ENCODE measurements around the gene NBPF1. TPM values are rescaled to one million over a fixed set of nuclear protein-coding genes. Genes with fewer than 3 reads are reported as not detected.
A peak's percentile ranks its signal among the peaks of the same experiment; 100 is the strongest.
"Not testable (repeated sequence)": the region's sequence is repeated elsewhere in the genome, so short reads cannot be mapped to it uniquely, and the experiment has no call there.

The NBPF1 gene
- total and polyA plus RNA-seq, 4 donors: 4.3 to 83.8 (median 29.9) TPM

- not testable (repeated sequence) for H3K9me3 ChIP-seq (ENCODE audit: control insufficient read depth in 4 of 4, insufficient read depth in 3 of 4, low read length in 3 of 4); H3K4me1 ChIP-seq (ENCODE audit: control insufficient read depth in 5 of 5, insufficient read depth in 5 of 5, low read length in 5 of 5); H3K9ac ChIP-seq (ENCODE audit: insufficient read depth in 1 of 2, low read length in 2 of 2); H3K27me3 ChIP-seq (ENCODE audit: control insufficient read depth in 3 of 3, insufficient read depth in 3 of 3, low read length in 2 of 3); DNase-seq; H3K36me3 ChIP-seq (ENCODE audit: control insufficient read depth in 4 of 4, insufficient read depth in 4 of 4, low read length in 4 of 4); ATAC-seq (ENCODE audit: insufficient read depth, low FRiP score); H3K4me3 ChIP-seq; H3K27ac ChIP-seq (ENCODE audit: low read depth in 1 of 2, low read length in 1 of 2)
- WGBS, 2 donors: 86 to 93% methylated on average over 3 to 4 of the region's 6 CpGs
These were observed 52.9 kb downstream of the NBPF1 start for GRCh38 chr1:16560498-16560897.

- H3K36me3 ChIP-seq (ENCODE audit: control insufficient read depth in 4 of 4, insufficient read depth in 4 of 4, low read length in 4 of 4); H3K9ac ChIP-seq (ENCODE audit: insufficient read depth in 1 of 2, low read length in 2 of 2); H3K4me1 ChIP-seq (ENCODE audit: control insufficient read depth in 5 of 5, insufficient read depth in 5 of 5, low read length in 5 of 5); H3K27ac ChIP-seq (ENCODE audit: low read depth in 1 of 2, low read length in 1 of 2); DNase-seq; H3K4me3 ChIP-seq; H3K9me3 ChIP-seq (ENCODE audit: control insufficient read depth in 4 of 4, insufficient read depth in 3 of 4, low read length in 3 of 4); ATAC-seq (ENCODE audit: insufficient read depth, low FRiP score); H3K27me3 ChIP-seq (ENCODE audit: control insufficient read depth in 3 of 3, insufficient read depth in 3 of 3, low read length in 2 of 3): not testable (repeated sequence)
- WGBS, 2 donors: no CpG with 5 or more reads among the region's 5 CpGs
These were observed 53.7 kb downstream of the NBPF1 start for GRCh38 chr1:16559688-16560087.

- not testable (repeated sequence) for H3K27me3 ChIP-seq (ENCODE audit: control insufficient read depth in 3 of 3, insufficient read depth in 3 of 3, low read length in 2 of 3); H3K27ac ChIP-seq (ENCODE audit: low read depth in 1 of 2, low read length in 1 of 2); H3K9me3 ChIP-seq (ENCODE audit: control insufficient read depth in 4 of 4, insufficient read depth in 3 of 4, low read length in 3 of 4); H3K9ac ChIP-seq (ENCODE audit: insufficient read depth in 1 of 2, low read length in 2 of 2); DNase-seq; H3K36me3 ChIP-seq (ENCODE audit: control insufficient read depth in 4 of 4, insufficient read depth in 4 of 4, low read length in 4 of 4); H3K4me1 ChIP-seq (ENCODE audit: control insufficient read depth in 5 of 5, insufficient read depth in 5 of 5, low read length in 5 of 5); H3K4me3 ChIP-seq; ATAC-seq (ENCODE audit: insufficient read depth, low FRiP score)
- 87 to 95% methylated on average over 3 of the region's 3 CpGs for WGBS, 2 donors
These were observed 56.3 kb downstream of the NBPF1 start for GRCh38 chr1:16557034-16557433.

- not testable (repeated sequence) for H3K9me3 ChIP-seq (ENCODE audit: control insufficient read depth in 4 of 4, insufficient read depth in 3 of 4, low read length in 3 of 4); H3K9ac ChIP-seq (ENCODE audit: insufficient read depth in 1 of 2, low read length in 2 of 2); H3K27ac ChIP-seq (ENCODE audit: low read depth in 1 of 2, low read length in 1 of 2); DNase-seq; H3K36me3 ChIP-seq (ENCODE audit: control insufficient read depth in 4 of 4, insufficient read depth in 4 of 4, low read length in 4 of 4); ATAC-seq (ENCODE audit: insufficient read depth, low FRiP score); H3K4me1 ChIP-seq (ENCODE audit: control insufficient read depth in 5 of 5, insufficient read depth in 5 of 5, low read length in 5 of 5); H3K4me3 ChIP-seq; H3K27me3 ChIP-seq (ENCODE audit: control insufficient read depth in 3 of 3, insufficient read depth in 3 of 3, low read length in 2 of 3)
- WGBS, 2 donors: 94 to 97% methylated on average over 9 to 10 of the region's 11 CpGs
These were observed 60.1 kb downstream of the NBPF1 start for GRCh38 chr1:16553244-16553643.

- not testable (repeated sequence) for ATAC-seq (ENCODE audit: insufficient read depth, low FRiP score); DNase-seq; H3K27ac ChIP-seq (ENCODE audit: low read depth in 1 of 2, low read length in 1 of 2); H3K36me3 ChIP-seq (ENCODE audit: control insufficient read depth in 4 of 4, insufficient read depth in 4 of 4, low read length in 4 of 4); H3K9ac ChIP-seq (ENCODE audit: insufficient read depth in 1 of 2, low read length in 2 of 2); H3K9me3 ChIP-seq (ENCODE audit: control insufficient read depth in 4 of 4, insufficient read depth in 3 of 4, low read length in 3 of 4); H3K27me3 ChIP-seq (ENCODE audit: control insufficient read depth in 3 of 3, insufficient read depth in 3 of 3, low read length in 2 of 3); H3K4me3 ChIP-seq; H3K4me1 ChIP-seq (ENCODE audit: control insufficient read depth in 5 of 5, insufficient read depth in 5 of 5, low read length in 5 of 5)
- WGBS, 2 donors: 75 to 80% methylated on average over 1 of the region's 1 CpG
These were observed 63.0 kb downstream of the NBPF1 start for GRCh38 chr1:16550212-16550918.

GRCh38 chr1:16549545-16549944, 63.8 kb downstream of the NBPF1 start:
- ATAC-seq (ENCODE audit: insufficient read depth, low FRiP score); H3K36me3 ChIP-seq (ENCODE audit: control insufficient read depth in 4 of 4, insufficient read depth in 4 of 4, low read length in 4 of 4); H3K9ac ChIP-seq (ENCODE audit: insufficient read depth in 1 of 2, low read length in 2 of 2); H3K4me3 ChIP-seq; H3K9me3 ChIP-seq (ENCODE audit: control insufficient read depth in 4 of 4, insufficient read depth in 3 of 4, low read length in 3 of 4); H3K27me3 ChIP-seq (ENCODE audit: control insufficient read depth in 3 of 3, insufficient read depth in 3 of 3, low read length in 2 of 3); H3K4me1 ChIP-seq (ENCODE audit: control insufficient read depth in 5 of 5, insufficient read depth in 5 of 5, low read length in 5 of 5); H3K27ac ChIP-seq (ENCODE audit: low read depth in 1 of 2, low read length in 1 of 2); DNase-seq: not testable (repeated sequence)
- 50 to 78% methylated on average over 1 of the region's 1 CpG for WGBS, 2 donors

- not testable (repeated sequence) for H3K27ac ChIP-seq (ENCODE audit: low read depth in 1 of 2, low read length in 1 of 2); H3K9ac ChIP-seq (ENCODE audit: insufficient read depth in 1 of 2, low read length in 2 of 2); H3K27me3 ChIP-seq (ENCODE audit: control insufficient read depth in 3 of 3, insufficient read depth in 3 of 3, low read length in 2 of 3); H3K9me3 ChIP-seq (ENCODE audit: control insufficient read depth in 4 of 4, insufficient read depth in 3 of 4, low read length in 3 of 4); H3K4me3 ChIP-seq; DNase-seq; H3K36me3 ChIP-seq (ENCODE audit: control insufficient read depth in 4 of 4, insufficient read depth in 4 of 4, low read length in 4 of 4); H3K4me1 ChIP-seq (ENCODE audit: control insufficient read depth in 5 of 5, insufficient read depth in 5 of 5, low read length in 5 of 5); ATAC-seq (ENCODE audit: insufficient read depth, low FRiP score)
- WGBS, 2 donors: 61 to 75% methylated on average over 6 to 7 of the region's 41 CpGs
These were observed 65.7 kb downstream of the NBPF1 start for GRCh38 chr1:16547502-16548241.

- not testable (repeated sequence) for H3K9me3 ChIP-seq (ENCODE audit: control insufficient read depth in 4 of 4, insufficient read depth in 3 of 4, low read length in 3 of 4); ATAC-seq (ENCODE audit: insufficient read depth, low FRiP score); H3K36me3 ChIP-seq (ENCODE audit: control insufficient read depth in 4 of 4, insufficient read depth in 4 of 4, low read length in 4 of 4); H3K27ac ChIP-seq (ENCODE audit: low read depth in 1 of 2, low read length in 1 of 2); H3K4me1 ChIP-seq (ENCODE audit: control insufficient read depth in 5 of 5, insufficient read depth in 5 of 5, low read length in 5 of 5); H3K4me3 ChIP-seq; H3K9ac ChIP-seq (ENCODE audit: insufficient read depth in 1 of 2, low read length in 2 of 2); H3K27me3 ChIP-seq (ENCODE audit: control insufficient read depth in 3 of 3, insufficient read depth in 3 of 3, low read length in 2 of 3)
- WGBS, 2 donors: 46 to 64% methylated on average over 12 of the region's 16 CpGs
- DNase-seq: peak in 2 of 3 donors; percentile 37 to 55
These were observed 67.7 kb downstream of the NBPF1 start for GRCh38 chr1:16545682-16546095.

All from lung (tissue), 10 donors.